Lung (tissue), 12 donors: ENCODE measurements around the gene THBS4. TPM values are rescaled to one million over a fixed set of nuclear protein-coding genes. Genes with fewer than 3 reads are reported as not detected.

Source experiments
- ATAC-seq: fragments of 200-7000 bp; cut with Tn5 transposase; one replicate; pipeline ENCODE4 v1.9.1; 2020; ENCODE audit warnings: moderate number of reproducible peaks; ENCODE audit not compliant: insufficient read depth, low FRiP score
- DNase-seq, 3 donors: peaks; one replicate each; pipeline ENCODE4 v3.0.0-alpha.2; 2013 to 2017
- H3K27ac ChIP-seq, 2 donors: one replicate each; pipeline ENCODE4 v1.5.1; 2013; ENCODE audit warnings: mild to moderate bottlenecking in 2 of 2, moderate library complexity in 2 of 2, control low read depth in 1 of 2, inconsistent platforms in 1 of 2, low read depth in 1 of 2, low read length in 1 of 2
- H3K27me3 ChIP-seq, 3 donors: one replicate each; pipeline ENCODE4 v1.5.1; 2013; ENCODE audit warnings: low read length in 2 of 3; ENCODE audit not compliant: control insufficient read depth in 3 of 3, insufficient read depth in 3 of 3
- H3K36me3 ChIP-seq, 4 donors: one replicate each; pipeline ENCODE4 v1.5.1; 2013; ENCODE audit warnings: low read length in 4 of 4, mild to moderate bottlenecking in 1 of 4, moderate library complexity in 1 of 4; ENCODE audit not compliant: control insufficient read depth in 4 of 4, insufficient read depth in 4 of 4
- H3K4me1 ChIP-seq, 5 donors: one replicate each; pipeline ENCODE4 v1.5.1; 2013; ENCODE audit warnings: low read length in 5 of 5, mild to moderate bottlenecking in 2 of 5, moderate library complexity in 1 of 5; ENCODE audit not compliant: control insufficient read depth in 5 of 5, insufficient read depth in 5 of 5
- H3K4me3 ChIP-seq: one replicate; pipeline ENCODE4 v1.5.1; 2013; ENCODE audit warnings: mild to moderate bottlenecking, control low read depth, moderate library complexity
- H3K9ac ChIP-seq, 2 donors: one replicate each; pipeline ENCODE4 v1.5.1; 2013; ENCODE audit warnings: low read length in 2 of 2, control low read depth in 1 of 2; ENCODE audit not compliant: insufficient read depth in 1 of 2
- H3K9me3 ChIP-seq, 4 donors: one replicate each; pipeline ENCODE4 v1.5.1; 2013; ENCODE audit warnings: low read length in 3 of 4, mild to moderate bottlenecking in 1 of 4, moderate library complexity in 1 of 4; ENCODE audit not compliant: control insufficient read depth in 4 of 4, insufficient read depth in 3 of 4
- WGBS, 2 donors: extraction: QIAGEN DNeasy Blood & Tissue Kit; methylation state at CpG; one replicate each; pipeline ENCODE4 v1.1.7; 2013; 5-methylcytosine and 5-hydroxymethylcytosine counted together
- polyA plus RNA-seq, 2 donors: library from polyadenylated mRNA; stranded (reverse); fragments of 200-250 nt; gene quantifications; one replicate each; pipeline ENCODE4 v1.2.1, GENCODE V29; 2013
- total RNA-seq, 2 donors: library from RNA; depleted of rRNA in 1 of 2; stranded (reverse); fragments of >200 nt in 1 of 2; gene quantifications; one replicate each; pipeline ENCODE4 v1.2.1, GENCODE V29; 2014 to 2021
- TF ChIP-seq, protein P1 (sequence below): IDR thresholded peaks from 2 replicates; pipeline ENCODE4 v1.5.1; 2012; ENCODE audit warnings: mild to moderate bottlenecking; ENCODE audit errors: control extremely low read depth, extremely low read depth
- donor health status: control.
- donor health status: control.
- donor health status: Bipolar disorder and iron deficiency.
- donor health status: healthy.
- donor health status: DM: yes; HTN: yes; CAD: no.

The THBS4 gene
- total and polyA plus RNA-seq, 4 donors = 0.69 to 4.2 (median 1.3) TPM

DNA sequence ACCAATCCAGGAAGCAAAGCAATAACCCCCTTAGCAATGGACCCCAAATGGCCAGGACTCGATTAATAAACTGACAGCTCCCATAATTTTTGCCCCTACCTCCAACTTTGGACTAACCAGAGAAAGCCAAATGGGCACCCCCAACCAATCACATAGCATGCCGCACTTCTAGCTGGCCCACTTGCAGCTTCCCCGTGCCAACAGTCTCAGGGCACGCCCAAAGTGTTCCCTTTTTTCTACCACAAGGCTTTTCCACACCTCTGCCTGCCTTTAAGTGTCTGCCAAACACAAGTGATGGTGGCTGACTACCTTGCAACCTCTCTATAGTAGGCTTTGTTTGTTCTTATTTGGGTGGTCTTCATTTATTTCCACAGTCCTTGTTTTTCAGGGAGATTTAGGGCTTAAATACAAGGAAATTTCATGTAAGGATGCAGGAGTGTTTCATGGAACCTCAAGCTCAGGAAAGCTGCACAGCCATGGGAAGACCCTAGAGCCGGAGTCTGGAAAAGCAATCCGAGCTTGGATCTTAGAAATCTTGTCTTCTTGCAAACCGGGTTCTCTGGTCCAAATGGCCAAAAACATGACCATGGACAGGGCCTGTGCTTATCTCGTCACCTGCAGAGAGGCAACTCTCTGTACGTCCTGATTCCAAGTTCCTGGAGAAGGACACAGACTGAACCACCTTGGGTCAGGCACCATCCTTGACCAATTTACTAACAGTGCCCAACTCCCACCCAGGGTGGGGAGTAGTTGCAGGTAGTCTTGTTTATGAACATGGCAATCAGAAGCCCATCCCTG, 89.2 kb downstream of the THBS4 start:
- Histone ChIP-seq H3K4me1 (peaks cover 0 to 5% (median 0%) of the 10 kb centered on the region in 5 donors), H3K4me3 (no peak overlapping the region), H3K36me3 (no peaks in the 10 kb centered on the region), H3K9ac (no peak overlapping the region), H3K9me3 (peaks cover 0 to 1% (median 0%) of the 10 kb centered on the region in 4 donors), H3K27ac (no peak overlapping the region), H3K27me3 (no peaks in the 10 kb centered on the region)
- no peak for DNase-seq
- ATAC-seq = no peak
- WGBS, 2 donors = 83 to 84% methylated on average over 9 of the region's 9 CpGs
- TF ChIP-seq, protein P1, sequence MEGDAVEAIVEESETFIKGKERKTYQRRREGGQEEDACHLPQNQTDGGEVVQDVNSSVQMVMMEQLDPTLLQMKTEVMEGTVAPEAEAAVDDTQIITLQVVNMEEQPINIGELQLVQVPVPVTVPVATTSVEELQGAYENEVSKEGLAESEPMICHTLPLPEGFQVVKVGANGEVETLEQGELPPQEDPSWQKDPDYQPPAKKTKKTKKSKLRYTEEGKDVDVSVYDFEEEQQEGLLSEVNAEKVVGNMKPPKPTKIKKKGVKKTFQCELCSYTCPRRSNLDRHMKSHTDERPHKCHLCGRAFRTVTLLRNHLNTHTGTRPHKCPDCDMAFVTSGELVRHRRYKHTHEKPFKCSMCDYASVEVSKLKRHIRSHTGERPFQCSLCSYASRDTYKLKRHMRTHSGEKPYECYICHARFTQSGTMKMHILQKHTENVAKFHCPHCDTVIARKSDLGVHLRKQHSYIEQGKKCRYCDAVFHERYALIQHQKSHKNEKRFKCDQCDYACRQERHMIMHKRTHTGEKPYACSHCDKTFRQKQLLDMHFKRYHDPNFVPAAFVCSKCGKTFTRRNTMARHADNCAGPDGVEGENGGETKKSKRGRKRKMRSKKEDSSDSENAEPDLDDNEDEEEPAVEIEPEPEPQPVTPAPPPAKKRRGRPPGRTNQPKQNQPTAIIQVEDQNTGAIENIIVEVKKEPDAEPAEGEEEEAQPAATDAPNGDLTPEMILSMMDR = no peak

DNA sequence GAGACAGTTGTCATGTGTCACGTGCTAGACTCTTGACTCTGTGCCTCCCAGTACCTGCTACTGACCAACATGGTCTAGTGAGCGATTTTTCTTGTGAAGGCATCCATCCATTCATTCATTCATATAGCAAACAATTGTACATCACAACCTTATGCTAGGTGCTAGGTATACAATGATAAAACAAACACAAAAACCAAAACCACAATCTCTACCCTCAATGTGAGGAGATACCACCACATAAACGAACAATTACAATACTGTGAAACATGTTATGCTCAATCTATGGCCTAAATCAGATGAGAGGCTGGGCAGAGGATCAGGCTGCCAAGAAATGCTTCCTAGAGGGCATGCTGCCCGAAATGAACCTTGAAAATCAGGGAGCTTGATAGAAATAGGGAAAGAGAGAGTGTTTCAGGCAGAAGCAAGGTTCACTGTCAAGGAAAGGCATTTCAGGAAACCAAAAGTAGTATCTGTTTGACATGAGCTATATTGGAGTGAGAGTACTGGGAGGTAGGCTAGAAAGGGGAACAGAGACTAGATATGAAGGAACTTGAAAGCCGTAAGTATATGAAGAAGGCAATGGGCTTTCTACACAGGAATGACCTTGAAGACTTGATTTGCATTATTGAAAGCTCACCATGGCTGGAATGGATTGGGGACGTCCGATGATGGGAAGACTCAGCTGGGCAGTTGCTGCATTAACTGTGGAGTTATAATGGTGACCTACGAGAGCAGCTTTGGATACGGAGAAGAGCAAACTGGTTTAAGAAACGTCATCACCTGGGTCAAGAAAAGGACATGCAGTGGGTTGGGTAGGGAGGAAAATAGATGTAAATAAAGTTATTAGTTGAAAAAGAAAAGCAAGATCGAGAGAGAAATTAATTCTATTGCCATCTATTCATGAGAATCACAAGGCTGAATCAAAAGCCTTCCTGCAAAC, 90.1 kb downstream of the THBS4 start:
- DNase-seq = no peak
- H3K9me3 ChIP-seq = peaks cover 0 to 1% (median 0%) of the 10 kb centered on the region in 4 donors
- no peaks in the 10 kb centered on the region for H3K36me3 ChIP-seq
- ATAC-seq = no peak
- no peak overlapping the region for H3K9ac ChIP-seq
- H3K27me3 ChIP-seq = no peaks in the 10 kb centered on the region
- 79 to 88% methylated on average over 11 of the region's 11 CpGs for WGBS, 2 donors
- no peak overlapping the region for H3K4me3 ChIP-seq
- peak overlapping the region in 1 of 2 donors; percentile 77 for H3K27ac ChIP-seq
- TF ChIP-seq, protein P1 = no peak
- H3K4me1 ChIP-seq = peaks cover 0 to 5% (median 0%) of the 10 kb centered on the region in 5 donors

DNA sequence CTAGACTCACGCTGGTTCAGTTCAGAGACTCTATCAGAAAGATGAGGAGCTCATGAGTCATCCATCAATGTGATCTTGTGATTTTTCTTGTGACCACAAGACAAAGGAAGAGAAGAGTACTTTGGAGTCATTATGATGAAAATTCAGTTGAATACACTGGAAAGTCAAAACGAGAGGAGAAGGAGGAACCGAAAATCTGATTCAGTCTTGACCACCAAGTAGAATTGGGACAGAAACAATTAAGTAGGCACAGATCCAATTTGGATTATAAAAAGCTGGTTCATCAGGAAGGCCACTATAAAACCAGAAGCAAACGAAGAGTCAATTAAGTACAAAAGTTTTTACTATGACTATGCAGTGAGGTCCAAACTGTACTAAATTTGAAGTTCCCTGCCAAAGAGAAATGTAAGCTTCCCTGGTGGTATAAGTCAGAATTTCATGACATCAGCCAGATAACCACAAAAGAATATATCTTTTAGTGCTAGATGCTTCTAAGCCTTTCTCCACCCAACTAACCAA, 90.9 kb downstream of the THBS4 start:
- H3K9me3 ChIP-seq = peaks cover 0 to 1% (median 0%) of the 10 kb centered on the region in 4 donors
- H3K27me3 ChIP-seq = no peaks in the 10 kb centered on the region
- no peaks in the 10 kb centered on the region for H3K36me3 ChIP-seq
- peaks cover 0 to 5% (median 0%) of the 10 kb centered on the region in 5 donors for H3K4me1 ChIP-seq
- no peak overlapping the region for H3K4me3 ChIP-seq
- no peak for DNase-seq
- 55 to 65% methylated on average over 4 of the region's 4 CpGs for WGBS, 2 donors
- TF ChIP-seq, protein P1 = no peak
- no peak overlapping the region for H3K9ac ChIP-seq
- H3K27ac ChIP-seq = no peak overlapping the region
- ATAC-seq = peak; percentile 36
